HG02571 (cell line): ENCODE measurements around the gene STIM1.
A peak's percentile ranks its signal among the peaks of the same experiment; 100 is the strongest.

Experiments used
- ATAC-seq: cut with Tn5 transposase; IDR thresholded peaks from one replicate; pipeline ENCODE4 v1.9.1; 2021; ENCODE audit warnings: mild to moderate bottlenecking, moderate library complexity; ENCODE audit not compliant: unreplicated experiment

The STIM1 gene

DNA sequence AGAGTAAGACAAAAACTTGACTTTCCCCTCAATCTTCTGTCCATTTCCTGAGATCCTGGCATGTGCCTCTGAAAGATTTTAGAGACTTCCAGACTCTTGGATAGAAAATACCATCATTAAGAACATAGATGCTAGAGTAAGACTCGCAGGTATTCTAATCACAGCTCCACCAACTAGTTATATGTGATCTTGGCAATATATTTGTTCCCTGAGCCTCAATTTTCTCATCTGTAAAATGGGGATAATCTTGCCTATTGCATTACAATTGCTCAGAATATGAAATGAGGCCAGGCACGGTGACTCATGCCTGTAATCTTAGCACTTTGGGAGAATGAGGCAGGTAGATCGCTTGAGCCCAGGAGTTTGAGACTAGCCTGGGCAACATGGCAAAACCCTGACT is 25.4 kb upstream of the STIM1 start:
- ATAC-seq, result no peak

DNA sequence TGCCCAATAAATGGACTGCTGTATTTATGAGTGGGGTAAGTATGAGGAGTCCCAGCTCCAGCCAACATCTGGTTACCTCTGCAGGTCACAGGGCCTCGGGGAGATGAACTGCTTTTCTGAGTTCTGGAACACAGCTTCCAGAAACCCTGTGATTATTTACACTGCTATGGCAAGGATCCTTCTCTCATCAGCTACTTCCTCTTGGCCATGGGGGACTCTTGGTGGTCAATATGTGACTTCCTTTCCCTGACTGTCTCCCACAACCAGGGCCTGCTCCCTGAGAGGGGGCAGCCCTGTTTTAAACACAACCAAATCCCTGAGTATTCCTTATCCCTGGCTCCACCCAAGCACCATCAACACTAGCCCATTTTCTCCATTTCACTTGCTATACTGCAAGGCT is 24.7 kb upstream of the STIM1 start:
- no peak for ATAC-seq

DNA sequence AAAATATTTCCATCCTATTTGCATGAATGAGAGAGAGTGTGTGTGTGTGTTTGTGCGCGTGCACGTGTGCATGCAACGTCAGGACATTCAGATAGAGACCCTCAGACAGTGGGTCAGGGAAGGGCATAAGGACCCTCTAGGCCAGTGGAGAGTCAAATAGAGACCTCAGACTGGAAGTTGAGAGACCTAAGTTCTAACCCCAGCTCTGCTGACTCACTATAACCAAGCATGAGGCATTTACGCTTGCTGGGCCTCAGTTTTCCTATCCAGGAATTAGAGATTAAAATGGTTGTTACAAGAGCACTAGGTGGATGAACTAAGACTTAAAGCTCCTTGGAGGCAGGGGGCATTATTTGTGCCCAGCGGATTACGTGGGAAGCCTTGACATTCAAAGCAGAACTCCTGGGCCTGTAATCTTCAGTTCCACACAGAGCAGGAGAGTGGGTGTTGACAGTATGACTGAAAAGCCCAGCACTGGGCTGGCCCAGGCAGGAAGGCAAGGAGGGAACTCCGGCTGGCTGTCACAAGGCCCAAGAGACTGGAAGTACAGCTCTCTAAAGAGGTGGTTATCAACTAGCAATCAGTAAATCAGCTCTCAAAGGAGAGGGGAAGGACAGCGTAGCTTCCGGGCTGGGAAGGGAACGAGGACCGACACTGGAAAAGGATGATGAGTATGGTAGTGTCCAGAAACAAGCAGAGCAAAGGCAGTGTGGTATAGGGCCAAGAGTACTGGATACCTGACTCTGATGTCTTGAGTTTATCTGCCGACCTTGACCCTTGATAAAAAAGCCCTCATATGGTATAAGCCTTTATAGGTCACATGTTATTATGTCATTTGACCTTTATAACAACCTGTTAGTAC is 23.9 kb upstream of the STIM1 start:
- no peak for ATAC-seq

DNA sequence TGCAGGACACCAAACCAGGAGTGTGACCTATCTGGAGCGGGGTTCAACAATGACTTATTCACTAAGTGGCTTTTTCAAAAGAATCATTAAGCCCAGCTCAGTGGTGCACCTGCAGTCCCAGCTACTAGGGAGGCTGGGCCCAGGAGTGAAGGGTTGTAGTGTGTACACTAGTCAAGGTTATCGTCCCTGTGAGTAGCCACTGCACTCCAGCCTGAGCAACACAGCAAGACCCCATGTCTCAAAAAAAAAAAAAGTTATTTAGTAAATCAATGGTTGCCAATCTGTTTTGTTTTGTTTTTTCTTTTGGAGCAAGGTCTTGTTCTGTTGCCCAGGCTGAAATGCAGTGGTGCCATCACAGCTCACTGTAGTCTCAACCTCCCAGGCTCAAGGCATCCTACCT is 22.6 kb upstream of the STIM1 start:
- ATAC-seq, result no peak

DNA sequence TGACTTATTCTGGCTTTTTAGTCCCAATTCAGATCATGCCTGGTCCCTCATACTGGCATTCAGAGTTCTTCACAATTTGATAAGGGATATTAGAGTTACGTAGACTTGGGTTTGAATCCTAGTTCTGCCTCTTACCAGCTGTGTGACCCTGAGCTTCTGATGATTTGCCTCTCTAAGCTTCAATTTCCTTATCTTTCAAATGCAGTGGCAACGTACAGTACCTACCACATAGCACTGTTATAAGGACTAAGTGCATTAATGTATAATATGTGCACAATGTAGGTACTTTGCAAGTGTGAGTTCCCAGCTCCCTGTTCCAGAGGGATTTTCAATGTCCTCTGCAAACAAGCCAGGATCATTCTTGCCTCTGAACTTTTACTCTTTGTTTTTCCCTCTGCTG is 22.0 kb upstream of the STIM1 start:
- ATAC-seq, result no peak

DNA sequence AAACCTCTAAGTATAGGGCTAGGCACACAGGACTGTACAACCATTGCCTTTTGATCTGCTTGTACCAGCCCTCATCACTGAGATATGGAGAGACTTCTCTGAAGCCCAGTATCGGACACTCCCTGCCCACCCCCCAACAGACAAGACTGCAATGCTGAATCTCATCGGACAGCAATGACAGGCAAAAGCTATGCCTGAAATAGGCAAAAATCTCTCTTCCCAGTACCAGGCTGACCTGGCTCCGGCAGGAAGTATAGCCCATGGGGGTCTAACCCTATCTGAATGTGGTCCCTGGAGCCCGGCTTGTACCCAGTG is 21.2 kb upstream of the STIM1 start:
- ATAC-seq, result no peak

DNA sequence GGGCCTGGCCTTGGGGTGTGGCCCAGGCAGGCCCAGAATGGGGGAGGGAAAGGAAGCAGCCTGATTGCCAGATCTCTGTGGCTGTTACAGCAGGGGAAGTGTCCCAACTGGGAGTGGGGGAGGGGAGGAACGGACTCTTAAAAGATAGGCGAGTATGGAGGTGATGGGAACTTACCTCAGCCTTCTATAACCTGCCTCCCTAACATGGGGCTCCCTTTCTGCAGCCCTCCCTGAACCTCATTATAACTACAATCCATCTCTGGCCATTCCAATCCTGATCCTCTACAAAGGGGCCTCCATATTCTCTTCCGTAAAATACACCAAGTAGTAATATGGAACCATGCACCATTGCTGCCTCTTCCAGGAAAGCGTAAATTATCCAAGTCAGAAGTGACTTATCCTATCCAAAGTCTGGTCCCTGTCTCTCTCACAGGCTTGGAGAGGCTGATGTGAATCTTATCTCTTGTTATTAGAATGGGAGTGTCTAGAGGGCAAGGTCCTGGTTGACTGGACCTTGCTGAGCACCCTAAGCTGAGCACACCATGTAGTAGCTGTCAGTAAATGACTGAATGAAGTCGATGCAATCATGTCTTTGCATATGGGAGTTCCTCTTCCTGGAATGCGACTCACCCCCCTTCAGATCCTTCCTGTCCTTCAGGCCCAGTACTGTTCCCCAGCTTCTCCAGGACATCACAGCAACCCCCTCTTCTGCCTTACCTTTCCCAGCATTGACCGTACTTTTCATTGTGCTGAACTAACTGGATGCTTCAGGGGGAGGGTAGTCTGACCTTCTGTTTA is 20.6 kb upstream of the STIM1 start:
- ATAC-seq, result no peak

DNA sequence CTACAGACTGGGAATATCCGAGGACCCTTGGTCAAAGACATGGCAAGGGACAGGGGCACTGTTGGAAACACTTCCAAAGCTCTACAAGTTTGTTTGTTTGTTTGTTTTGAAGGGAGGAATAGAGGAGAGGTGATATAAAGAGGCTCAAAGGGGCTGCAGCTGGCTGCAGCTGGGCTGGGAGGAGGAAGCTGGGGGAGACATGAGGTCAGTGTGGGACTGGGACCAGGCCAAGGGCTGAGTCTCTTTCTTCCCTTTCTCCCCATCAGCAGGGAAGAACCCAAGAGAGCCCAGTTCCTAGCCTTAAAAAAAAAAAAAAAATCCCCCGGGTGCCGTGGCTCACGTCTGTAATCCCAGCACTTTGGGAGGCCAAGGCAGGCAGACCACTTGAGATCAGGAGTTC is 19.7 kb upstream of the STIM1 start:
- no peak for ATAC-seq

DNA sequence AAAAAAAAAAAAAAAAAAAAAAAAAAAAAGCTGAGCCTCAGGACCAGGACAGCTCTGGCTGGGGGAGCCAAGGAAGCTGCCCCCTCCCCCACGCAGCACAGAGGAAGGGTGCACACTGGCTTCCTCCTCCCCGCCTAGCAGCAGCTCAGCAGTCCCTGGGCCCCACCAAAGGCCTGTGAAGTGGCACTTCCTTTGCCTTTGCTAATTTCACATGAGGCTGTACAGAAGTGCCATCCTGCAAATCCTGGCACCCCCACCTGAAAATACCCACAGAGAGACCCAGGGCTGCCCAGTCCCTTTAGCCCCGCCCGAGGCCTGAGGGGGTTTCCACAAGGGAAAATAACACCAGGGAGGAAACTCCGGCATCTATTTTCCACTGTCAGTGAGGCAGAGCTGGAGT is 18.6 kb upstream of the STIM1 start:
- no peak for ATAC-seq

DNA sequence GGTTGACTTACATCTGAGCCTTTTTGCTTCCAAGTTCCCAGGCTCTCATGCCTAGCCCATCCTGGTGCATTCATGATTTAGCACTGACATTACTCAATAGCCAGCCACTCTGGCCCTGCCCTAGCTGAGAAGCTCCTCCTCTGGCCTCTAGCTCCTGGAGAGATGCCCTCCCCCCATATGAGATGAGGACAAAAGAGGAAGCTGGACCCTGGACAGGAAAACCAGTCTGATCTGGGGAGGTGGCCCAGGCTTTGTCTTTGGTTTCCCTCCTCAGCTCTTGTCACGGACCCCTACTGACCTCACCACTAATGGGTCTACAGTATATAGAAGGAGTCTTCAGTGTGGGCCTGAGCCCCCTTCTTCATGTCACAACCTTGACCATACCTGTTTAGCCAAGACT is 17.7 kb upstream of the STIM1 start:
- no peak for ATAC-seq

DNA sequence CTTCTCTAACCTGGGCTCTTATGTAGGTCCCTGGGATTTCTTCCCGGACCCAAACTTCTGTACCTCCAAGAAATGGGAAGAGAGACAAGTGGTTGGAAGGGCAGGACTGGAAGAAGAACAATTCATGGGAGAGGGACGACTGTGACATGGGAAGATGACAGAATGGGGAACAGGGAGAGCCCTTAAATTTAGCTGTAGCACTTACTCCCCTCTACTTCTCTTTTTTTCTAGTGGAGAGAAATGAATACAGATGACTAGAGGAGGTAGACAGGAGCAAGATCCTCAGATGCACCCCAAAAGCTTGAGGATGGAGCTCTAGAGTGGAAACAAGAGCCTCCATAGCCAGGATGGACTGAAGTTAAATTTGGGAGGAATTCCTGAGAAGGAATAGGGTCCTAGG is 17.0 kb upstream of the STIM1 start:
- ATAC-seq, result no peak

DNA sequence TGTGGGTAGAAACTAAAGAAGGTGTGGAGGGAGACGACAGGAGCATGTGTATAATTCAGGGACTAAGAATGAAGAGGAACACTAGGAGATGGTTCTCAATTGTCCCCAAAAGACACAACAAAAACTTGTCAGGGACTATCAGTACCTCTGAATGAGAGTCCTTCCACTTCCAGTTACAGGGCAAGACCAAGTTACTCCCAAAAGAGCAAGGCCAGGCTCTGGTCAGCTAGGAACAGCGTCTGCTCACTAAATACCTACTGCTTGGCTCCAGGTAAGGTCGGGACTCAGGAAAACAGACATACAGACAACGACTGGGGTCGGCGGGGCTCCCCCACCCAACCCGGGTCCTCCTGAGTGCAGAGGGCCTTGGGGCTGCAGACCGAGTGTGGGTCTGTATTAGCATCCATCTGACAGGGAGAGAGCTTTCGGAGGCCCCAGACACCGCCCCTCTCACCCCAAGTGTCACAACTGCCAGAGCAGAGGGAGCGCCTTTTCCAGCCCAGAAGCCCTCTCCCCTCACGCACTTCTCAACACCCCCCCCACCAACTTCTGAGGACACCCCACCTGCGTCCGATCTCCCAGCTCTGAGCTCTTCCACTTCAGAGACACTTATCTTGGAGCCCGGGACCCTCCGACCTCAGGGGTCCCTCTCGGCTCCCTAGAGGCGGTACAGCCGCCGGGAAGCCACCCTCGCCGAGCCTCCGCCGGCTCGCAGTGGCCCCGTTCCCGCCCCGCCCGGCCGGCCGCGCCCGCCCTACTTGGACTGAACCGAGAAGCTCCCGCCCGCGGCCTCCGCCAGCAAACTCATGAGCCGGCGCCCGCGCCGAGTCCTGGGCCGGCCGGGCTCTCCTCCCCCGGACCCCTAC is 15.2 kb upstream of the STIM1 start:
- no peak for ATAC-seq

DNA sequence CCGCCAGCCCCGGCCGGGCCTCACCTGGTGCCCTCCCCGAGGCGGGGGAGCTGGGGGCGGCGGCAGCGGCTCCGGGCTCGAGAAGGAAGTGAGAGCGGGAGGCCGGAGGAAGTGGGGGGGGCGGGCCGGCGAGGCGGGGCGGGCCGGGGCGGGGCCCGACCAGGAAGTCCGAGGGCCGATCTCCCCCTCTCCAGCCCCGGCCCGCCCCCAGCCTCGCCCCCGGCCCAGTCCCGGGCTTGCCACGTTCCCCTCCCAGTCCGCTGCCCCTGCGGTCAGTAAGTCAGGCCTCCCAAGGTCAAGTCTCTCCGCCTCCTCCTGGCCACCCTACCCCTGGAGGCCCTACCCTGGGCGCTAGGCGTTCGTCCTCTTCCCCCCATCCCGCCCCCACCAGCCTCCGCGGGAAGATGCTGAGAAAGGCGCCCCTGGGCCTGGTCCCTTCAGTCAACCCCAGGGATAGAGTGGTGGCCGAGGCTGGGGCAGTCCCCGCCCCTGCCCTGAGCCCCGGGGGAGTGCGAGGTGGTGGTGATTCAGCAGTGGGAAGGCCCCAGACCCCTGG is 14.5 kb upstream of the STIM1 start, which contains the start of gene RHOG:
TSS of gene RHOG (minus strand) at position 90 of the 556 bp plus-strand sequence. CDS start 12,821 bp downstream, outside the sequence.
- peak; percentile 49 for ATAC-seq

DNA sequence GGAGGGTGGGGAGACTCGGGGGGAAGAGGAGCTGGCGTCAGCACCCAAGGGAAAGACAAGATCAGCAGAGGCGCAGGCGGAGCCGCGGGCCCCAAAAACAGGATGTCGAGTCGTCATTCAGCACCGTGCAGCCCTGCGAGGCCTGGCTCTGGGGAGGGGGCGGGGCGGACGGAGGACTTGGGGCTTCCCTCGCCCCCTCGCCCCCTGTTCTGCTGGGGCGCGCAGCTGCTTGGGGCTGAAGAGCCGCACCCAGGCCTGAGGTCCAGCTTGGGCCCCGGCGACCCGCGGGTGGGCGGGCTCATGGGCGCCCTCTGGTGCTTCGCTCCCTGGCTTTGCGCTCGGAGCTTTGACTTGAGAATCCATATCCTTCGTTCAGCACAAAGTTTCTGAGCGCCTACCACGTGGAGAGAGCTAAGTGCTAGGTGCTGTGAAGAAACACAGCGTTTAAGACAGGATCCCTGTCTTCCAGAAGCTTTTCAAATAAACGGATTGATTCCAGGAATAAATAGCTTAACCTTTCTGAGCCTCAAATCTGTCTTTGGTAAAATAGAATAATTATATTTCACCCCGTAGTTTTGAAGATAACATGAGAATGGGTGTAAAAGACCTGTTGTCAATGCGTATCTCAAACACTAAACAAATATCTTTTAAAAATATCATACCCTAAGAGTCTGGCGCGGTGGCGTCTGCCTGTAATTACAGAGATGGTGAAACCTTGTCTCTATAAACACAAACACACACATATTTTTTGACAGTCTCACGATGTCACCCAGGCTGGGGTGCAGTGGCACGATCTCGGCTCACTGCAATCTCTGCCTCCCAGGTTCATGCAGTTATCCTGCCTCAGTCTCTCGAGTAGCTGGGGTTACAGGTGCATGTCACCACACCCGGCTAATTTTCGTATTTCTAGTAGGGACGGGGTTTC is 13.8 kb upstream of the STIM1 start:
- ATAC-seq, result peak; percentile 55

DNA sequence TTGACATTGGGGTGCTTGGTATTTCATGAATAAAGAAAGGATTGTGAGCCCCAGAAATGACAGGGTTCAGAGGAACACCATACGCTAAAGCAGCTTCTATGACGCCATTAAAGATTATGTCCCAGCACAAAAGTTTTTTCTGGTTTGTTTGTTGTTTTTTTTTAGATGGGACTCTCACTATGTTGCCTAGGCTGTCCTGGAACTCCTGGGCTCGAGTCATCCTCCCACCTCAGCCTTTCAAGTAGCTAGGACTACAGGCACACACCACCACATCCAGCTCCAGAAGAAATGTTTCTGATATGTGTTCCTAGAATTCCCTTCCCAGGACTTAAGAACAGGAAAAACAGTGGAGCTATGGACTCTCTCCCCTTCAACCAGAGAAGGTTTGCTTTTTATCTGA is 12.1 kb upstream of the STIM1 start:
- ATAC-seq, result no peak

DNA sequence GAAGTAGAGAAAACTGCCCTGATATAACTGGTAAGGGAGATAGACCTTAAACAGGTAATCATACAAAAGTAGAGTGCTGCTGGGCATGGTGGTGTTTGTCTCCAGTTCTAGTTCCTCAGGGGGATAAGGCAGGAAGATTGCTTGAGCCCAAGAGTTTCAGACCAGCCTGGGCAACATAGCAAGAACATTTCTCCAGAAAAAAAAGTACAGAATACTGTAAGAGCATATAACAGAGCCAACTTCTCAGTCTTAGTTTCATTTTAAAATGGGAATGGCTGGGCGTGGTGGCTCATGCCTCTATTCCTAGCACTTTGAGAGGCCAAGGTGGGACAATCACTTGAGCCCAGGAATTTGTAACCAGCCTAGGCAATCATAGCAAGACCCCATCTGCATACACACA is 10.2 kb upstream of the STIM1 start:
- no peak for ATAC-seq

DNA sequence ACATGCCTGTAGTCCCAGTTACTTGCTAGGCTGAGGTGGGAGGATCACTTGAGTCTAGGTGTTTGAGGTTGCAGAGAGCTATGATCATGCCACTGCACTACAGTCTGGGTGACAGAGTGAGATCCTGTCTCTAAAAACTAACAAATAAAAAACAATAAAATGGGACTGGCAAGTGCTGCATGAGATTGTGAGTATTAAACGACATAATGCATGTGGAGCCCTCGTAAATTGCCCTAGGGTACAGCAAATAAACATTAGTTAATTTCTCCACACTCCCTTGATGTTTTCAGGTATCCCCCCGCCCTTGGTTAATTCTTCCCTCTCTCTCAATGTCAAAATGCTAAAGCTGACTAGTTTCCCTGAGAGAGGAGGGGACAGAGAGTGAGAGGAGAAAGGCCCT is 9.8 kb upstream of the STIM1 start:
- ATAC-seq, result no peak

DNA sequence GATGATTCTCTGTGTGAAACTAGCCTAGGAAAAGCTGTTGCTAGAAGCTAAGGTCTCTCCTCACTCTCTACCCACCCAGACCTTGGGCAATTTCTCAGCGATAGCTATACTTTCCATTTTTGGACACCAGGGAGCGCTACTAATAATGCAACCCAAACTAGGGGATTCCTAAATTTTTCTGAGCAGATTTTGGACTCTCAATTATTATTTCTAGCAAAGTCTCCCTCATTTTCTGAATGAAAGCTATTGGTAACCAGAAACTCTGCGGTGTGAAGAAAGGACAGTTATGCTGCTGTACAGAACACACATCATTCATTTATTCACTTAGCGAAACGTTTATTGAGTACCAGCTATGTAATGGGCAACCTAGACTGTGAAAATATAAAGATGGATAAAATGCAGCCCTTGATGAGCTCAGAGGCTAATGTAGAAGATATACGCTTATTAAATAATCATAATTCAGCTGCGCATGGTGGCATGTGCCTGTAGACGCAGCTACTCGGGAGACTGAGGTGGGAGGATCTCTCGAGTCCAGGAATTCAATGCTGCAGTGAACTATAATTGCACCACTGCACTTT is 6.1 kb upstream of the STIM1 start:
- no peak for ATAC-seq

DNA sequence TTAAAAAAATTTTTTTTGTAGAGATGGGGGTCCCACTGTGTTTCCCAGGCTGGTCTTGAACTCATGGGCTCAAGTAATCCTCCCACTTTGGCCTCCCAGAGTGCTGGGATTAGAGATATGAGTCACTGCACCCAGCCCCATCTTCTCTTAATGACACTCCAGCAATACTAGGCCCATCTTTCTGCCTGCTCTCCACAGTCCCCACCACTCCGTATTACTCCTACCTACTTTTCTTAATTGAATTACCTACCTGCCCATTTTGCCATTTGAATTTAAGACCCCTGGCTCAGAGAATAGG is 2.0 kb upstream of the STIM1 start:
- no peak for ATAC-seq
